GM18511 (cell line): Measurements from ENCODE around the gene PTPRK.
A peak's percentile ranks its signal among the peaks of the same experiment; 100 is the strongest.
"Not testable (repeated sequence)": the region's sequence is repeated elsewhere in the genome, so short reads cannot be mapped to it uniquely, and the experiment has no call there.

Experiments used
- ATAC-seq: cut with Tn5 transposase; IDR thresholded peaks from one replicate; pipeline ENCODE4 v1.9.1; 2021; ENCODE audit warnings: mild to moderate bottlenecking, moderate library complexity; ENCODE audit not compliant: unreplicated experiment

PTPRK gene

DNA sequence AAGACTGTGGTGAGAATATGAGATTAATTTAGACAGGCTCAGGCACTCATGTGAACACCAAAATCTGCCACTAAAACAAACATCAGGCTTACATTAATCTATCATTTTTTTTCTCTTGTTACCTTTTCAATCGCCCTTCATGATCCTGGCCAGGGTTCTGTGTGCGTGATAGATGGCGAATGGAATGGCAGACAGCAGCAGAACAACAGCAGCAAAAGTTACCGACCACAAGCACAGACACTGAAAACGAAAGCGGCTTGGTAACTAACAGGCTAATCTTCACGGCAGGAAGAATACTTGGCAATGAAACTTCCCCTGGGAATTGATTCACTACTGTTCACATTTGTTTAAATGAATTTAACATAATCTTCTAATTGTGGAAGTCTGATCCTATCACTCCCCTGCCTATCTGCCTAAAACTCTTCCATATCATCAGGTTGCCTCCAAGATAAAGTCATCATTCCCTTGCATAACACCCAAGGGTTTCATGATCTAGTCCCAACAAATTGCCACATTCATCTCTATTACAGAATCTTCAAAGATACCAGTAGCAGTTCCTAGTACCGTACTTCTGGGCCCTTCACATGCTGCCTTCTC lies 28.7 kb downstream of the PTPRK start:
- peak; percentile 45 for ATAC-seq

DNA sequence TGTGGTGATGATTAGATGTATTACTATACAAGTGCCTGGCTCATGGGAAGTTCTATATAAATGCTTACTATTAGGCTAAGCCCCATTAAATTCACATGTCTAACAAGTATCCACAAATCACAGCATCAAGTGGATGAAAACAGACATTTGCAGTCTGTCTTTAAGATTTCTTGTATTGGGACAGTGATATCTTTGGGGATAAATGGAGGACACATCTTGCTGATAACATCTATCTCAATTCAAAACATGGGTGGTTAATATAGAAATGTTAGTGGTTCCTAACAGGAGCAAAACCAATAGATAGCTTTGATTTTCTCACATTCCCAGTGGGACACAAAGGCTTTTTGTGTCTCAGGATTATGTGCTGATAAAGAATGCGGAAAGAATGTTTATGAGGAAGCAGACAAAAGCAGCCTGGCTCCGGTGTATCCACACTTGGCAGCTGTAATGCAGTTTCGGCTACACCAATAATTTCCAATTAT lies 29.3 kb downstream of the PTPRK start:
- no peak for ATAC-seq

DNA sequence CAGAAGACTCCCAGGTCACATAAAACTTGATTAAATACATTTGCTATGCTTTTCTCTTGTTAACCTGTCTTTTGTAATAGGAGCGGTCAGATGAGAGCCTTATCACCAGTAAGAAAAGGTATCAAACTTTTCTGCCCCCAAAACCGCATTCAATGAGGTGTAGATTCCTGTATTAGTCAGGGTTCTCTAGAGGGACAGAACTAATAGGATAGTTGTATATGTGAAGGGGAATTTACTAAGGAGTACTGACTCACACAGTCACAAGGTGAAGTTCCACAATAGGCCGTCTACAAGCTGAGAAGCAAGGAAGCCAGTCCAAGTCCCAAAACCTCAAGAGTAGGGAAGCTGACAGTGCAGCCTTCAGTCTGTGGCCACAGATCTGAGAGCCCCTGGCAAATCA lies 32.7 kb downstream of the PTPRK start:
- no peak for ATAC-seq

DNA sequence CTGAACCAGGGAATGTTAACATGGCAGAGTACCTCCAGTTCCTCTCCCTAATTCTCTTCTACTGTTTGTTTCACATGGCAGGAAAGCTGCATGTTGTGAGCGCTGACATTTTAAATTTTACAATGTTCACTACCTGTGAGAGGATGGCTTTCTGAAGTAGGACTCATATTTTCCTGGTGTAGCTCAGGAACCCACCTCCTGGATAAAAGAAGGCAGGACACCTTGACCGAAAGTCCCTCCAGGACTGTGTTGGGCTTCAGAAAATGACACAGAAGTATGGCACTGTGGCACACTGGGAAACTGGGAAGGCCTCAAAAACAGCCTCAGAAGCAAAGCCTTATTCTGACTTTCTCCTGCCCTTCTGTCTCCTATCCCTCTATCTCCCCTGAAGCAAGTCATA lies 33.3 kb downstream of the PTPRK start:
- ATAC-seq: no peak

DNA sequence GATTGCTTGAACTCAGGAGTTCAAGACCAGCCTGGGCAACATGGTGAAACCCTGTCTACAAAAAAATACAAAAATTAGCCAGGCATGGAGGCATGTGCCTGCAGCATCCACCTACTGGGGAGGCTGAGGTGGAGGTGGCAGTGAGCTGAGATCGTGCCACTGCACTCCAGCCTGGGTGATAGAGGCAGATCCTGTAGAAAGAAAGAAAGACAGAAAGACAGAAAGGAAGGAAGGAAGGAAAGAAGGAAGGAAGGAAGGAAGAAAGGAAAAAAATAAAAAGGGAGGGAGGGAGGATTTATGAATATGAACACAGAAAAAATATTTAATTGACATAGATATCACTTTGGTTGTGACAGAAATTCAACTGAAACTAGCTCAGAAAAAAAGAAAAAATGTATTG lies 33.8 kb downstream of the PTPRK start:
- not testable (repeated sequence) for ATAC-seq

DNA sequence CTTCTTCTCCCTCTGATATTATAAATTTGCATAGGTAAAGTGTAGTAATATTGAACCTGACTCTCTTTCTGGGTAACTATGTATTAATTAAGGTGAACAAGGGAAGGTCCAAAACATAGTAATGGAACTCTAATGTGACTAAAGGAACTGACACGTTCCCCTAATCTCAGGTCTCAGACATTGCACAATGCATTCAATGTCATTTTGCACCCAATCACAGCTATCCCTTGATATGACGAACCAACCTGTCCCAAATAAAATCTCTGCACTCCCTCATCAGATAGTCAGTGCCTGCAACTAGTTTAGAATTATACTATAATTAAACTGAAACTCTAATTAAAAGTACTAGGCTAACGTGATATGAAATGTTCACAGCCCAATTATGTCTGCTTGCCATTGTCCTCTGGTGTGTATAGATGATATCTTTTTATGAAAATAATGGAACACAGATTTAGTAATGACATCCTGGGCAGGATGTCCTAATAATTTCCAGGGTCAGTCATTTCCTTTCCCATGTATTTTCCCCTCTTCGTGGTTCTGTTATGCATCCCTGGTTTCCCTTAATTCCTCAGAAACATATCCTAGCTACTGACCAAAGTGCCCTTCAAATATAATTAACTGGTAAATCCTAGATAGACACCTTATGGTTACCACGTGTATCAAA lies 36.8 kb downstream of the PTPRK start:
- no peak for ATAC-seq

DNA sequence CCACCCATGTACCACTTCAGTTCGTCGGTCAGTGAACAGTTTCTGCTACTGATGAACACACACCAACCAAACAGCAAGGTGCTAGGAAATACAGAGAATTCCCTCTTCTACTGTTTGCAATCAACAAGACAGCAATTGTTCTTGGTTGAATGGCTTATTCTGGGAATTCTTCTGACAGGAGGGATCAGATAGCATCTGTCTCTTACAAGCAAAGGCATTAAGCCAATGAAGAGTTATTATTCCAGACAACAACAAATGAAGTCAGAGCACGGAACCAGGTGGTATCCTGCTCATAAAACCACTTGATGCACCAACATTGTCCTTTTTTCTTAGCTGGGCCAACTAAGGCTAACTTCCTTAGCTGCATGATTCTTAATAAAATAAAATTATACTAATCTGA lies 37.8 kb downstream of the PTPRK start:
- no peak for ATAC-seq

DNA sequence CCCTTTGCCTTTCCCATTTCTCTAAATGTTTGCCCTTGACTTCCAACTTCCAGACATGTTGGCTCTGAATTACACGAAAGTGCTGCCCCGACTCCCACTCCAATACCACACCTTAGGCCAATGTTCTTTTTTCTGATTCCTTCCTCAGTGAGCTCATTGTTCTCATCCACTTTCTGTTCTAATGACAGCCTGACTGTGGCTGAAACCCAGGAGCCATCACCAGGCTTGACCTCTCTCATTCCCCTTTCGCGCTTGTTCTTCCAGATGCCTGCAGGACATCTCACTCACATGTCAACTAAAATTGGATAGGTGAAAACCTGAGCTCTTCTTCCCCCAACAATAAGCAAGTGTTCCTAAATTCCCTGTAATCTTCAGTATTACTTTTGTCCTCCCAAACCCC lies 40.4 kb downstream of the PTPRK start:
- ATAC-seq: no peak

DNA sequence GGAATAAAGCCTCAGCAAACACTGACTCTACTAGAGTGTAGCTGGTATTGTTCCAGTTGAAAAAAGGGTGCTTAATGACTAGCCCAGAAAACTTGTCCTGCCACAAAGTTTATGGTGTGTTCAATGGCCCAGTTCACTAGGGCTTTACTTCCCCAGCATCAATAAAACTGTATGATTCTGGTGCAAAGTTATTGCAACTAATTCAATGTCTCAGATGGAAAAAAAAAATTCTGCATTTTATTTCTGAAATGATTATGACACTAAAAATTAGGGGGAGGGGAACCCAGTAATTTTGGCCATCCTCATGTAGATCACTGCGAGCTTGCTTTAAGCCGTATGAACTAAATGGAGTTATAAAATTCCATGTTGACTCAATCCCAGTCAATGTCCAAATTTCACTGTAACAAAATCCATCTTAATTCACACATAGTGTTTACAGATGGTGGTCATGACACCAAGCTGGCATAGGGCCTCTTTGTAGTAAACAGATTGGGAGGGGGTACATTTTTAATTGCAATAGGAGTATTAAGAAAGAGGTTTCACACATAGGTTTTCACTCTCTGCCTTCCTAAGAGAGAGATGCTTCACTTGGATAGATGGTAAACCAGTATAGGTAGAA lies 41.2 kb downstream of the PTPRK start:
- ATAC-seq: peak; percentile 10

DNA sequence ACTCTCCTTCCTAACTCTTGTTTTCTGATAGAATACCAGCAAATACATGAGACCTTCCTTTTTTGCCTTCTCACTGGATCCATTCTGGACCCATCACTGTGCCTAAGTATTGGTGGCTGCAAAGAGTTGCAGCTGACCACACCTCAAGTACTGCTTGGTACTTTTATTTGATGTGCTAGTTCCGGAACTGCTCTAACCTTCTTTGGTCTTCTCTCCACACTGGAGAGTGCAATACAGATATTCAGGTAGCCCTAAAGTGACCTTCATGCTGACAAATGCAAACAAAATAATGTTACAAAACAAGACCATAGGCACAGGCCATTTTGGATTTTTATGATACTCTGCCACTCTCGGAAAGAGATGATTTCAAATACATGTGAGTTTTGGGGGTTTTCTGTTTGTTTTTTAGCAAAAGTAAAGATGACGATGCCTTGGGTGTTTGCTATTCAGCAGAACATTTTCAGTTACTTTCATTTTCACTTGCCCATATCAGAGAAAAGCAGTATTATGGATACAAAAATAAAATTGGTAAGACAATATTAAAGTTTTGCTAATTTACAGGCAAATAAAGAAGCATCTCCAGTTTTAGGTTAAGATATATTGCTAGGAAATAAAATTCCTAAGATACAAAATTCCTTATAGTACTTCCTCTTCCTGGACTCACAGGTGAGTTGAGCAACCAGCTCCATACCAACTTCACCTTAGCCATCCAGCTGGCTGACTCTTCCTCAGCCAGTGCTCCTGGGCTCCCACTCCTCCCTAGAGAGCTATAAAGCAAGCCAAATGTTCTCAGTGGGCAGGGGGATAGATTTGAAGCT lies 42.0 kb downstream of the PTPRK start:
- peak; percentile 34 for ATAC-seq

DNA sequence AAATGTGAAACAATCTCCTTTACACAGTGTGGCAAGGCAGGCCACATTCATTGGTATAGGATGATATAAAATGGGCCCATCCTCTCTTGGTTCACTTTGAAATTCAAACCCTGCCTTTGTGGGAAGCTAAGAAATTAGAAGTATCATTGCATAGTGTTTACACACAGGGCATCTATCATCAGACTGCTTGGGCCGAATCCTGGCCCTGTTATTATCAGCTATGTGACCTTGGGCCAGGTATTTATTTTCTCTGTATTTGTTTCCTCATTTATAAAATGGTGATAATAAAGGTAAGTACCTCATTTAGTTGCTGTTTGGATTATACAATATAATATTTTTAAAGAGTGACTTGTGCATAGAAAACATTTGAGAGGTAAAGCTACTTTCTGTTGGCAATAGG lies 45.5 kb downstream of the PTPRK start:
- ATAC-seq: no peak

DNA sequence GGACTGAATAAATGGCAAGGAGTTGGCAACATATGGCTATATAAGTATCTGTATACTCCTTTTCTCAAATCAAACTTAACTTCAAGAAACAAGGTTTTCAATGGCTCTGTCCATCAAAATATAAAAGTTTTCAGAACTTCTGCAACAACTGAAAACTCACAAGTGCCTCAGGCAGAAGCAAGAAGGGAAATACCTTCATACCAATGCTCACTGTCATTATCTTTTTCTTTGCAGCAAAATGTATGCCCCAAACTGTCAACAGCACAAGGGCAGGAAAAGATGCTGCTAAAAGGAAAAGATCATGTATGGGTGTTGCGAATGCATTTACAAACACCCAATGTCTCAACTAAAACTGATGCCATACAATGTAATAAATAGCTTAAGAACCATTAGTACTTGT lies 45.9 kb downstream of the PTPRK start:
- no peak for ATAC-seq

DNA sequence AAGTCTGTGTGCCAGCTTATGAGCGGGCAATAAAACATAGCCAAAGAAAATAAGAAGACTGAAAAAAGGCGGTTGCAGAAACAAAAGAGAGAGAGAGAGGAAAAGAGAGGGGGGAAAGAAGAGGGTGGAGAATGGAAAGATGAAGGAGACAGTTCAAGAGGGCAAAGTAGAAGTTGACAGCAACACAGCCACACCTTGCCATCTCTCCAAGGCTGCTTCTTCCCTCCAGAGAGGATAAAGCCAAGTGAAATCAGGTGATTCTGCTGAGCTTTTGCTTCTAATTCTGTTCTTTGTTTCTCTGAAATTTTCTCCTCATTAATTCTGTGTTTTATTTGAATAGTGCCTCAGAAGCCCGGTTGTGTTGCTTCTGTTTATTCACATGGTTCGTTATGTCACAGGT lies 48.5 kb downstream of the PTPRK start:
- ATAC-seq: no peak

DNA sequence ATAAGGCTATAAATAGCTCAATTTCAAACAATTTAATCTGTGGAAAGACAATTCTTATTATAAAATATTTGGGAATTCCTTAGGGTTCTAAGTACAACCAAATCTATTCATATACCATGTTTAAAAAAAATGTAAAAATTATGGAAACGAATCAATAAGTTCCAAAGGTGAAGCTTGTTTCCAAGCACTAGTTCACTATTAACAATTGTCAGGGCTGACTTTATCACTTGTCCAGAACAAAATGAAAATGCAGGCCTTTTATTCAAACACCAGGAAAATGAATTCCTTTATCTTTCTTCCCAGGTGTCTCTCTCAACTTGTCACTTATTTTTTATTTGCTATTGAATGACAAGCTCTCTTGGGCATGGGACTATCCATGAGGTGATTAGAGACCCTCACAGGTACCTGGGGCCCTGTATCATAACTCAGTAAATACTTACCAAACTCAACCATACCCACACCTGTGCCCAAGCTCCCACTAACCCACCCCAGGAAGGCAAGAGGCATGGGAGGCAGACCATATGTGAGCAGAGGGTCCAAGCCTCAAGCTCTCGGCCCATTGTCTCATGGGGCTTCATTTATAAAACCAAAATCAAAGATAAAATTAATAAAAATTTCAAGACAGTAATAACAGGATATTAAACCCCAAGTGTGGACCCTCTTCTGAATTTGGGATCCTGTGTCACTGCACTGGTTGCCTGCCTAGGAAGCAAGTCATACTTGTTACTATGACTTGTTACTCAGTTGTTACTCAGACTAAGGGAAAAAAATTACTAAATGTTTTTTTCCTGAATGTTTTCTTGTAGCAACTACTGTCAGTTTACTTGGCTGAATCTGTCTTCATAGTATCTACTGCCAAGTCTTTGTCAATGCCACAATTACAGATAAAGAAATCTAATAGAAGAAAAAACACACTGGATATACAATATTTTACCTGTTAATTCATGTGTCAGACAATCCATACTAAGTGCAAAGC lies 54.7 kb downstream of the PTPRK start:
- no peak for ATAC-seq

DNA sequence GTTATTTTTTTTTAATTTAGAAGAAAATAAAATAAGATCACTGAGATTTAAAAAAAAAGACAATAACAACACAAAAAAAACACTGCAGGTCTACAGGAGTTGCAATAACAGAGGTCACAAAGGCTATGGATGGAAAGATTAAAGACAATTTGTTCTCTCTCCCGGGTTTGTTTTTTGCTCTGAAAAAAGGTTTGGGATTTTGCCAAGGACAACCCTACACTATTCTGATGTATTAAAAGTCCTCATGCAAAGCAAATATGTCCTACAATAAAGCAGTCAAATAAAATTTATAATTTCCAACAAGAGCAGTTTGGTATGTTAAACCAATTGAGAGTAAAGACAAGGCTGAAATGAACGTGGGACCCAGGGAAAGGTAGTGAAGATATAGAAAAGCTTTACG lies 55.6 kb downstream of the PTPRK start:
- no peak for ATAC-seq

DNA sequence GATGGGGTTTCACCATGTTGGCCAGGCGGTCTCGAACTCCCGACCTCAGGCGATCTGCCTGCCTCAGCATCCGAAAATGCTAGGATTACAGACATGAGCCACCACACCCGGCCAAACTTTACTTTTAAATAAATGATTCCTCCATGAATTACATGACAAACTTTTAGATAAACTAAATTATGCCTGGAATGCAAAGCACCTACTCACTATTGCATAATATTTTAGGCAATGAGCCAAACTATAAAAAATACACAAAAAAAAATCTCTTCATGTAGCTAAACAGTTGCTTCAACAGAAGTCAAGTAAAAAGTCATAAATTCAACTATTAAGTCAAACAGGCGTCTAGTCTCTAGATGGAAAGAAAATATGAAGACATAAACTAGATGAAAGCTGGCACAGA lies 56.5 kb downstream of the PTPRK start:
- no peak for ATAC-seq

DNA sequence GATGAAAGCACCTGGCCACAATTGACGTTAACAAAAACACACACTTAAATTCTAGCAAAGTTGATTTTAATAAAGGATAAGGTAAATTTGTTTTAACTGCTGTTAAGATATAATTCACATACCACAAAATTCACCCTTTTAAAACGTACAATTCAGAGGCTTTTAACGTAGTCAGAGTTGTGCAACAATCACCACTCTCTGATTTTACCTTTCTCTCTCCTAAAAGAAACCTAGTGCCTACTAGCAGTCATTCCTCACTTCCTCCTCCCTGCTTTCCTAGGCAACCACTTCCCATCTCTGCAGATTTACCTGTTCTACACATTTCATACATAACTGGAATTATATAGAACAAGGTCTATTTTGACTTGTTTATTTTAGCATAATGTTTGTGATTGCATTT lies 58.9 kb downstream of the PTPRK start:
- ATAC-seq: no peak

DNA sequence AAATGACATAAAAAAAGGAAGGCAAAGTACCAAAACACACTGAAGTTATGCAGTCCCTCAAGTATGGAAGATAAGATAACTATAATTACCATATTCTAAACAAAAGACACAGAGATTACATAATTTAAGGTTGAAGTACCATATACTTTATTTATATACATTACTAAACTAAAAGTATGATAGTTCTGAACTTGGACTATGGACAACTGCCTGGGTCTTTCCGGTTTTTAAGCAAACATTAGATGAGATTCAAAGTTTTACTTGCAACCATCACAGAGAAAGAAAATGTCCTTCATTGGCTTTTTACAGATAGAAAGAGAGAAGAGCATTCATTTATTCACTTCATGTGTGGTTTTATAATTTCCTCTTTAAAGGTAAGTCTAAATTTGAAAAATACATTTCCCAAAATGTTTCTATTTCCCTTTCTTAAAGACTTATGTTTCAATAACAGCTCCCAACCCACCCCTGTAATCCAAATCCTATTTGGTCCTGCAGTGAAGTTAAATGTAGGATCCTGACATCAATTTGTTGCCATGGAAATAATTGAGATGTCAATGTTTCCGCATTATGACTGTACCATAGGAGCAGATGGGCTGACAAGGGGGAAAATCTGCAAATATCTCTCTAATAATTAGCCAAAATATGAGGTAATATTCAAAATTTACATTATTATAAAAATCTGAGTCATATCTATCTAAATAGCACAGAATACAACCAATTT lies 63.7 kb downstream of the PTPRK start:
- ATAC-seq: no peak

DNA sequence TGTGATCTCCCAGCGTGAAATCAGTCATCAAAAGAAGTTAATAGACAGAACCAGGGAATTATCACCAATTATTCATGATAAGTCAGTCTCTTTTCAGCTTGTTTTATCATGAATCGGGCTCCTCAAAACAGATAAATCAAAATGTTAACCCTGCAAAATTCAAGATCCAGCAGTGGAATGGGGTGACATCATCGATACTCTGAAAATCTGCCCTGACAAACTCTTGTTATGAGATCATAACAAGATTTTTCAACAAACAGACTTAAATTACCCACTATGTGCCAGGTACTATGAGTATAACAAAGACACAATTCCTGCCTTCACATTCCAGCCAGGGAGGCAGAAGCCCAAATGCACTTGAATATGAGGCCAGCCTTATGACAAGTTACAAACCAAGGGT lies 64.4 kb downstream of the PTPRK start:
- no peak for ATAC-seq

DNA sequence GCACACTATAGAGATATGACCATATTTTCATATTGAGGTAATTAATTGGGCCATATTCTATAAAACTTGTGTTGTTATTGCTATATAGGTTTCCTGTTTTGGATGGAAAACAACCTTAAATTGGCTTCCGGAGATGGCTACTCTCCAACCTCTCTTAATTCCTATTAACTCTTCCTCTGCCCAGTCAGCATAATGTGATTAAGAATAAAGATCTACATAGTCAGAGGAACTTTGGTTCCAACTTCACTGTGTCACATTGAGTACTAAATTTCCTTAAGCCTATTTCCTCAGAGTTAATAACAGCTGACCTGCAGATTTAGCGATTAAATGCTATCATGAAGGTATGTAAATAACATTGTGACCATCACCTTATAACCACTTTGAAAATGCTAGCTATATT lies 67.7 kb downstream of the PTPRK start:
- no peak for ATAC-seq
